ENCODE results near the gene PPP3R1.

DNA sequence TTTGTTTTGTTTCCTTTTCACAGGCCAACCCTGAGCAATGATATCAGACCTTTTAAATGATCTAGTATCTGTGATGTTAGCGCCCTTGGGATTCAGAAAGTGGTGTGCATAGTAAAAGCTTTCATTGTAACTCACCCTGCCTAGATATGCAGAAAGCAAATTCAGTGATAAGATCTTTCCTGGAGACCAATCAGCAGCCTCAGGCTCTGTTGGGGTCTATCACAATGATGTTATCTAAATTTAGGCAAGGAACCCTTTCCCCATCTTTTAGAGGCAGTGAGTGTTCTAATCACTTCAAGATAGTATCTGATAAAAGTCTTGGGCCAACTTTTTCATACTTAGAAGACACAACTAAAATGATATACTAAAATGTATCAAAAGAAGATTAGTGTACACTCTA lies 118.2 kb downstream of the PPP3R1 start:
- TF ChIP-seq CTCF (IDR thresholded peaks at IDR 0.05) (no peak), POLR2AphosphoS5 (IDR thresholded peaks at IDR 0.05) (no peak), POLR2A (IDR thresholded peaks at IDR 0.05) (no peak)
